HCT116 (cell line): ENCODE results near the gene EEA1.

Experiments used
- CTCF ChIP-seq, 3 experiments: fragments of 200-600 bp in 1 of 3; sonication (generic) in 1 of 3; IDR thresholded peaks in 2 of 3; conservative IDR thresholded peaks in 1 of 3; 2 replicates each; pipeline ENCODE4 v1.5.1; 2012 to 2017; ENCODE audit warnings: low read depth in 2 of 3, low read length in 2 of 3, antibody characterized with exemption in 1 of 3, borderline replicate concordance in 1 of 3, control low read depth in 1 of 3, mild to moderate bottlenecking in 1 of 3, mixed read lengths in 1 of 3, mixed run types in 1 of 3, moderate library complexity in 1 of 3; ENCODE audit not compliant: insufficient read depth in 1 of 3
- EZH2 ChIP-seq: fragments of 200-600 bp; sonication (generic); IDR thresholded peaks from 2 replicates; pipeline ENCODE4 v1.6.1; 2017; ENCODE audit warnings: antibody characterized with exemption, mixed run types
- JUND ChIP-seq: IDR thresholded peaks from 2 replicates; pipeline ENCODE4 v1.6.1; 2012
- POLR2AphosphoS5 ChIP-seq: IDR thresholded peaks from 2 replicates; pipeline ENCODE4 v1.6.1; 2011; ENCODE audit warnings: mild to moderate bottlenecking, low read depth, low read length, moderate library complexity
- TCF7L2 ChIP-seq: IDR thresholded peaks from 2 replicates; pipeline ENCODE4 v1.7.0; 2011; ENCODE audit warnings: borderline replicate concordance, inconsistent platforms; ENCODE audit not compliant: insufficient read depth, insufficient read length; ENCODE audit errors: extremely low read depth
- ZFX ChIP-seq: fragments of 450-650 bp; IDR thresholded peaks from 2 replicates; pipeline ENCODE4 v1.6.1; 2017

- no peak for TF ChIP-seq TCF7L2
- TF ChIP-seq POLR2AphosphoS5: no peak
- no peak for TF ChIP-seq JUND
- no peak for TF ChIP-seq ZFX
- no peak for TF ChIP-seq EZH2
- no peak for TF ChIP-seq CTCF (IDR thresholded peaks at IDR 0.05 in 2 of 3, conservative IDR thresholded peaks at IDR 0.05 in 1 of 3; ENCODE audit: borderline replicate concordance in 1 of 3, insufficient read depth in 1 of 3, low read depth in 2 of 3, low read length in 2 of 3)
These were observed 42.9 kb upstream of the EEA1 start for GRCh38 chr12:92971859-92972524.
